Neural cell (in vitro differentiated cells): ENCODE measurements around the gene PCGF1. TPM values are rescaled to one million over a fixed set of nuclear protein-coding genes. Genes with fewer than 3 reads are reported as not detected.

Source experiments
- H2AFZ ChIP-seq: fragments of 200-600, 300-800 bp; sonication (generic), shearing (Covaris generic); 2 replicates; pipeline ENCODE4 v1.6.0; 2014; ENCODE audit warnings: low read depth, mild to moderate bottlenecking, antibody characterized with exemption, low read length, moderate library complexity
- H3F3A ChIP-seq: fragments of 200-600 bp; shearing (Covaris generic); 2 replicates; pipeline ENCODE4 v1.6.1; 2016; ENCODE audit warnings: mild to moderate bottlenecking, moderate library complexity, mixed read lengths, antibody characterized with exemption, low read length; ENCODE audit not compliant: insufficient read depth, poor library complexity, severe bottlenecking
- H3K27ac ChIP-seq: fragments of 200-600, 300-800 bp; sonication (generic), shearing (Covaris generic); 2 replicates; pipeline ENCODE4 v1.5.1; 2014; ENCODE audit warnings: mild to moderate bottlenecking, low read length, moderate library complexity
- H3K27me3 ChIP-seq: fragments of 300-800, 200-600 bp; sonication (generic), shearing (Covaris generic); 2 replicates; pipeline ENCODE4 v1.6.0; 2014; ENCODE audit warnings: mild to moderate bottlenecking, low read depth, low read length, moderate library complexity; ENCODE audit not compliant: insufficient read depth
- H3K36me3 ChIP-seq: fragments of 300-800, 200-600 bp; sonication (generic), shearing (Covaris generic); 2 replicates; pipeline ENCODE4 v1.5.1; 2014; ENCODE audit warnings: mild to moderate bottlenecking, antibody characterized with exemption, low read length, moderate library complexity; ENCODE audit not compliant: insufficient read depth
- H3K4me2 ChIP-seq: fragments of 300-800, 200-600 bp; sonication (generic), shearing (Covaris generic); 2 replicates; pipeline ENCODE4 v1.6.0; 2014; ENCODE audit warnings: mild to moderate bottlenecking, low read length
- H3K4me3 ChIP-seq: fragments of 300-800, 200-600 bp; sonication (generic), shearing (Covaris generic); 2 replicates; pipeline ENCODE4 v1.5.1; 2014; ENCODE audit warnings: mild to moderate bottlenecking, low read length, moderate library complexity
- H3K79me2 ChIP-seq: fragments of 200-600 bp; shearing (Covaris generic); replicated peaks from 2 replicates; pipeline ENCODE4 v1.6.0; 2014; ENCODE audit warnings: mild to moderate bottlenecking, low read length, moderate library complexity; ENCODE audit not compliant: insufficient read depth
- H3K9ac ChIP-seq: fragments of 300-800, 200-600 bp; sonication (generic), shearing (Covaris generic); 2 replicates; pipeline ENCODE4 v1.6.1; 2016; ENCODE audit warnings: mild to moderate bottlenecking, low read length, mixed read lengths
- H3K9me2 ChIP-seq: fragments of 200-600 bp; shearing (Covaris generic); 2 replicates; pipeline ENCODE4 v1.6.1; 2016; ENCODE audit warnings: mild to moderate bottlenecking, low read length, mixed read lengths; ENCODE audit not compliant: insufficient read depth
- H3K9me3 ChIP-seq: fragments of 200-600, 300-800 bp; sonication (generic), shearing (Covaris generic); 2 replicates; pipeline ENCODE4 v1.6.1; 2016; ENCODE audit warnings: mild to moderate bottlenecking, mixed run types, low read length, moderate library complexity, mixed read lengths
- H4K20me1 ChIP-seq: fragments of 200-600 bp; shearing (Covaris generic); 2 replicates; pipeline ENCODE4 v1.6.1; 2016; ENCODE audit warnings: mild to moderate bottlenecking, mixed run types; ENCODE audit not compliant: insufficient read depth
- CTCF ChIP-seq: fragments of 450-650 bp; IDR thresholded peaks from 2 replicates; pipeline ENCODE4 v1.5.1; 2014; ENCODE audit warnings: antibody characterized with exemption, mild to moderate bottlenecking, moderate library complexity; ENCODE audit not compliant: poor library complexity, severe bottlenecking
- EP300 ChIP-seq: fragments of 450-650 bp; conservative IDR thresholded peaks from 2 replicates; pipeline ENCODE4 v1.6.1; 2014; ENCODE audit warnings: antibody characterized with exemption, mild to moderate bottlenecking, moderate library complexity; ENCODE audit not compliant: poor library complexity, severe bottlenecking
- EZH2 ChIP-seq: fragments of 200-600, 300-800 bp; shearing (Covaris generic), sonication (generic); IDR thresholded peaks from 2 replicates; pipeline ENCODE4 v1.6.1; 2014; ENCODE audit warnings: antibody characterized with exemption, low read length, borderline replicate concordance, mild to moderate bottlenecking; ENCODE audit not compliant: insufficient read depth, poor library complexity, severe bottlenecking
- MXI1 ChIP-seq: fragments of 450-650 bp; conservative IDR thresholded peaks from 2 replicates; pipeline ENCODE4 v1.6.1; 2014; ENCODE audit warnings: antibody characterized with exemption, mild to moderate bottlenecking; ENCODE audit not compliant: poor library complexity, severe bottlenecking
- POLR2AphosphoS5 ChIP-seq: IDR thresholded peaks from 2 replicates; pipeline ENCODE4 v1.6.1; 2012
- RAD21 ChIP-seq: fragments of 450-650 bp; conservative IDR thresholded peaks from 2 replicates; pipeline ENCODE4 v1.6.1; 2014; ENCODE audit warnings: antibody characterized with exemption, mild to moderate bottlenecking, moderate library complexity
- REST ChIP-seq: IDR thresholded peaks from 2 replicates; pipeline ENCODE4 v1.6.1; 2012; ENCODE audit warnings: borderline replicate concordance
- SMC3 ChIP-seq: fragments of 450-650 bp; conservative IDR thresholded peaks from 2 replicates; pipeline ENCODE4 v1.6.1; 2014; ENCODE audit warnings: antibody characterized with exemption, mild to moderate bottlenecking, moderate library complexity; ENCODE audit not compliant: poor library complexity
- TAF1 ChIP-seq: IDR thresholded peaks from 2 replicates; pipeline ENCODE4 v1.6.1; 2012; ENCODE audit warnings: low read depth
- polyA plus RNA-seq: library from polyadenylated mRNA; depleted of rRNA; stranded (reverse); fragments of >200 nt; gene quantifications from 2 replicates; pipeline ENCODE4 v1.2.3, GENCODE V29; 2014

PCGF1 gene
- polyA plus RNA-seq, 1 donor from 2014 or later, result 30.2 TPM

- no peaks in the 10 kb centered on the region for H3F3A ChIP-seq
- H3K9me2 ChIP-seq, result no peaks in the 10 kb centered on the region
- no peaks in the 10 kb centered on the region for H3K9me3 ChIP-seq
- no peaks in the 10 kb centered on the region for H3K79me2 ChIP-seq
- H3K36me3 ChIP-seq, result no peaks in the 10 kb centered on the region
- no peak overlapping the region for H3K4me2 ChIP-seq
- no peak overlapping the region for H2AFZ ChIP-seq
- no peak overlapping the region for H3K9ac ChIP-seq
- no peak overlapping the region for H3K4me3 ChIP-seq
- no peaks in the 10 kb centered on the region for H4K20me1 ChIP-seq
- no peak overlapping the region for H3K27ac ChIP-seq
- TF ChIP-seq SMC3 (no peak), CTCF (no peak), POLR2AphosphoS5 (no peak), REST (no peak), EP300 (no peak), MXI1 (no peak), RAD21 (no peak), EZH2 (no peak), TAF1 (no peak)
- no peaks in the 10 kb centered on the region for H3K27me3 ChIP-seq
Measured at GRCh38 chr2:74489906-74490305, 17.6 kb downstream of the PCGF1 start.

- H3K36me3 ChIP-seq, result no peaks in the 10 kb centered on the region
- no peaks in the 10 kb centered on the region for H3K9me2 ChIP-seq
Measured at GRCh38 chr2:74488643-74489481, 18.6 kb downstream of the PCGF1 start.

More at GRCh38 chr2:74488643-74489481, 18.6 kb downstream of the PCGF1 start:
- Histone ChIP-seq H3K79me2 (no peaks in the 10 kb centered on the region), H3K9ac (no peak overlapping the region), H4K20me1 (no peaks in the 10 kb centered on the region), H3K27ac (no peak overlapping the region), H2AFZ (no peak overlapping the region), H3K9me3 (no peaks in the 10 kb centered on the region), H3K4me2 (no peak overlapping the region), H3F3A (no peaks in the 10 kb centered on the region), H3K27me3 (no peaks in the 10 kb centered on the region), H3K4me3 (no peak overlapping the region)
- TF ChIP-seq REST (no peak), SMC3 (no peak), EZH2 (no peak), CTCF (no peak), POLR2AphosphoS5 (no peak), RAD21 (no peak), MXI1 (no peak), TAF1 (no peak), EP300 (no peak)
